ENCODE measurements around the gene VAV1.
A peak's percentile ranks its signal among the peaks of the same experiment; 100 is the strongest.

VAV1 gene

GRCh38 chr19:6802336-6803035, 30.0 kb downstream of the VAV1 start:
- Histone ChIP-seq H3K27me3 (ENCODE audit: insufficient read depth, poor library complexity, severe bottlenecking) (no peaks in the 10 kb centered on the region), H3K27ac (replicated peaks) (peak overlapping the region; percentile 83), H3K4me3 (replicated peaks; ENCODE audit: insufficient read depth, low read length) (no peak overlapping the region)
- TF ChIP-seq GABPA (IDR thresholded peaks at IDR 0.05; ENCODE audit: low read depth) (no peak), SPI1 (IDR thresholded peaks at IDR 0.05; ENCODE audit: borderline replicate concordance, low read depth) (peak; percentile 84), POLR2AphosphoS5 (IDR thresholded peaks at IDR 0.05; ENCODE audit: low read depth) (peak; percentile 45)
- TF ChIP-seq, protein P1, sequence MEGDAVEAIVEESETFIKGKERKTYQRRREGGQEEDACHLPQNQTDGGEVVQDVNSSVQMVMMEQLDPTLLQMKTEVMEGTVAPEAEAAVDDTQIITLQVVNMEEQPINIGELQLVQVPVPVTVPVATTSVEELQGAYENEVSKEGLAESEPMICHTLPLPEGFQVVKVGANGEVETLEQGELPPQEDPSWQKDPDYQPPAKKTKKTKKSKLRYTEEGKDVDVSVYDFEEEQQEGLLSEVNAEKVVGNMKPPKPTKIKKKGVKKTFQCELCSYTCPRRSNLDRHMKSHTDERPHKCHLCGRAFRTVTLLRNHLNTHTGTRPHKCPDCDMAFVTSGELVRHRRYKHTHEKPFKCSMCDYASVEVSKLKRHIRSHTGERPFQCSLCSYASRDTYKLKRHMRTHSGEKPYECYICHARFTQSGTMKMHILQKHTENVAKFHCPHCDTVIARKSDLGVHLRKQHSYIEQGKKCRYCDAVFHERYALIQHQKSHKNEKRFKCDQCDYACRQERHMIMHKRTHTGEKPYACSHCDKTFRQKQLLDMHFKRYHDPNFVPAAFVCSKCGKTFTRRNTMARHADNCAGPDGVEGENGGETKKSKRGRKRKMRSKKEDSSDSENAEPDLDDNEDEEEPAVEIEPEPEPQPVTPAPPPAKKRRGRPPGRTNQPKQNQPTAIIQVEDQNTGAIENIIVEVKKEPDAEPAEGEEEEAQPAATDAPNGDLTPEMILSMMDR (IDR thresholded peaks at IDR 0.05; ENCODE audit: insufficient read depth, low read length): peak; percentile 29
- DNase-seq (ENCODE audit: low read depth in 1 of 2, low spot score in 1 of 2): peak; percentile 83 to 91

- H3K27ac ChIP-seq (replicated peaks): peak overlapping the region; percentile 83
- no peaks in the 10 kb centered on the region for H3K27me3 ChIP-seq (ENCODE audit: insufficient read depth, poor library complexity, severe bottlenecking)
- no peak for DNase-seq (ENCODE audit: low read depth in 1 of 2, low spot score in 1 of 2)
- no peak for TF ChIP-seq GABPA (IDR thresholded peaks at IDR 0.05; ENCODE audit: low read depth)
- TF ChIP-seq, protein P1 (IDR thresholded peaks at IDR 0.05; ENCODE audit: insufficient read depth, low read length): no peak
- TF ChIP-seq, protein P2, sequence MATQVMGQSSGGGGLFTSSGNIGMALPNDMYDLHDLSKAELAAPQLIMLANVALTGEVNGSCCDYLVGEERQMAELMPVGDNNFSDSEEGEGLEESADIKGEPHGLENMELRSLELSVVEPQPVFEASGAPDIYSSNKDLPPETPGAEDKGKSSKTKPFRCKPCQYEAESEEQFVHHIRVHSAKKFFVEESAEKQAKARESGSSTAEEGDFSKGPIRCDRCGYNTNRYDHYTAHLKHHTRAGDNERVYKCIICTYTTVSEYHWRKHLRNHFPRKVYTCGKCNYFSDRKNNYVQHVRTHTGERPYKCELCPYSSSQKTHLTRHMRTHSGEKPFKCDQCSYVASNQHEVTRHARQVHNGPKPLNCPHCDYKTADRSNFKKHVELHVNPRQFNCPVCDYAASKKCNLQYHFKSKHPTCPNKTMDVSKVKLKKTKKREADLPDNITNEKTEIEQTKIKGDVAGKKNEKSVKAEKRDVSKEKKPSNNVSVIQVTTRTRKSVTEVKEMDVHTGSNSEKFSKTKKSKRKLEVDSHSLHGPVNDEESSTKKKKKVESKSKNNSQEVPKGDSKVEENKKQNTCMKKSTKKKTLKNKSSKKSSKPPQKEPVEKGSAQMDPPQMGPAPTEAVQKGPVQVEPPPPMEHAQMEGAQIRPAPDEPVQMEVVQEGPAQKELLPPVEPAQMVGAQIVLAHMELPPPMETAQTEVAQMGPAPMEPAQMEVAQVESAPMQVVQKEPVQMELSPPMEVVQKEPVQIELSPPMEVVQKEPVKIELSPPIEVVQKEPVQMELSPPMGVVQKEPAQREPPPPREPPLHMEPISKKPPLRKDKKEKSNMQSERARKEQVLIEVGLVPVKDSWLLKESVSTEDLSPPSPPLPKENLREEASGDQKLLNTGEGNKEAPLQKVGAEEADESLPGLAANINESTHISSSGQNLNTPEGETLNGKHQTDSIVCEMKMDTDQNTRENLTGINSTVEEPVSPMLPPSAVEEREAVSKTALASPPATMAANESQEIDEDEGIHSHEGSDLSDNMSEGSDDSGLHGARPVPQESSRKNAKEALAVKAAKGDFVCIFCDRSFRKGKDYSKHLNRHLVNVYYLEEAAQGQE (IDR thresholded peaks at IDR 0.05; ENCODE audit: insufficient replicate concordance, low read depth): no peak
- TF ChIP-seq POLR2AphosphoS5 (IDR thresholded peaks at IDR 0.05; ENCODE audit: low read depth): no peak
- TF ChIP-seq SPI1 (IDR thresholded peaks at IDR 0.05; ENCODE audit: borderline replicate concordance, low read depth): no peak
- H3K4me3 ChIP-seq (replicated peaks; ENCODE audit: insufficient read depth, low read length): no peak overlapping the region
These were observed 30.5 kb downstream of the VAV1 start for GRCh38 chr19:6803036-6803404.

DNA sequence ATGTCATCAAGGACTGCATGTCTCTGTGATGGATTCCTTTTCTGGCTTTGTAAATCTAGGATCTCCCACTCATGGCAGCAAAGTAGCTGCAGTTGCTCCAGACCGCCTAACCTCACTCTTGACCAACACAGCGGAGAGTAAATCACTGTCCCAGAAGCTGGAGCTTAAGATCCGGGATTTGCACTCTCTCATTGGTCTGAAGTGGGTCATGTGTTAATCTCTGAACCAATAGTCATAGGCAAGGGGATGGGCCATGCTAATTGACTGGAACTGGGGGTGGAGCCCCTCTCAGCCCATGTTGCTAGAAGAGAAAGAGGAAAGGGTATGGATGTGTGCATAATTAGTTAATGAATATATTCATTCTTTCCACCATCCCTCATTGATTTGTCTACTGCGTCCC, 34.0 kb downstream of the VAV1 start:
- no peak overlapping the region for H3K27ac ChIP-seq (replicated peaks)
- no peaks in the 10 kb centered on the region for H3K27me3 ChIP-seq (ENCODE audit: insufficient read depth, poor library complexity, severe bottlenecking)
- H3K4me3 ChIP-seq (replicated peaks; ENCODE audit: insufficient read depth, low read length): no peak overlapping the region
- TF ChIP-seq, protein P2 (IDR thresholded peaks at IDR 0.05; ENCODE audit: insufficient replicate concordance, low read depth): no peak
- TF ChIP-seq GABPA (IDR thresholded peaks at IDR 0.05; ENCODE audit: low read depth) (no peak), SPI1 (IDR thresholded peaks at IDR 0.05; ENCODE audit: borderline replicate concordance, low read depth) (no peak), POLR2AphosphoS5 (IDR thresholded peaks at IDR 0.05; ENCODE audit: low read depth) (no peak)
- TF ChIP-seq, protein P1 (IDR thresholded peaks at IDR 0.05; ENCODE audit: insufficient read depth, low read length): no peak
- no peak for DNase-seq (ENCODE audit: low read depth in 1 of 2, low spot score in 1 of 2)

All from HL-60 (cell line).